Measurements from ENCODE around the gene RWDD4. TPM values are rescaled to one million over a fixed set of nuclear protein-coding genes. Genes with fewer than 3 reads are reported as not detected.
"Not testable (repeated sequence)": the region's sequence is repeated elsewhere in the genome, so short reads cannot be mapped to it uniquely, and the experiment has no call there.

The RWDD4 gene
- total RNA-seq, 1 experiment from 2014 or later, result 32.3 TPM

DNA sequence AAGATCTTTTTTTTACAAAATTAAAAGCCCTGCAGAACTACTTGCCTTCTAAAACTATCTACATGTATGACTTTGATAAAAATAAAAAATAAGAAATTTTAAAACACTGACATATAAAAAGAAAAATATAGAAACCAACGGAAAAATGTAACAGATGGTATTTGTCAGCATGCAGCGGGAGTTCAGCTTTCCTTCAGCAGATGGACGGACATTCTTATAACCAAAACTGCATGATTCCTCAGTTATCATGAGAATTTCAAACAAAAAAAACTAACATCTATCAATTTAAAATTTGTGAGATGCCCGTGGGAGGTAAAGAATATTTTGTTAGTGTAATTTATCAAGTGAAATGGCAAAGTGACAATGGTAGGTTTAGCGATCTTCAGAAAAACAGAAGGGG, 23.2 kb downstream of the RWDD4 start:
- DNase-seq (ENCODE audit: low spot score), result no peak

DNA sequence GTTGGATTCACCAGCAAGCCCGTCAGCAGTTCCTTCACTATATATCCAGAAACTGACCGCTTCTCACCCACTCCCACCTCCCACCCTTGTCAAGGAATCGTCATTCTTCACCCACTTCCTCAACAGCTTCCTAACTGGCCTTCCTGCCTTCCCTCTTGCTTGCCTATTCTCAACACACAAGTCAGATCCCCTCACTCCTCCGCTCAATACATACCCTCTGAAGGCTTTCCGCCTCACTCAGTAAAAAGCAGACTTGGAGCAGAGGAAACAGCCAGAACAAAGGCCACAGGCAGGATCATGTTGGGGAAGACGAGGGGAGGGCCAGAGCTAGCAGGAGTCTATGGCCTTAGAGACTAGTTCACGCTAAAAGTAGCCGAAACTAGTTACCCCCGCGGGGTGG, 23.7 kb downstream of the RWDD4 start:
- no peak for DNase-seq (ENCODE audit: low spot score)

DNA sequence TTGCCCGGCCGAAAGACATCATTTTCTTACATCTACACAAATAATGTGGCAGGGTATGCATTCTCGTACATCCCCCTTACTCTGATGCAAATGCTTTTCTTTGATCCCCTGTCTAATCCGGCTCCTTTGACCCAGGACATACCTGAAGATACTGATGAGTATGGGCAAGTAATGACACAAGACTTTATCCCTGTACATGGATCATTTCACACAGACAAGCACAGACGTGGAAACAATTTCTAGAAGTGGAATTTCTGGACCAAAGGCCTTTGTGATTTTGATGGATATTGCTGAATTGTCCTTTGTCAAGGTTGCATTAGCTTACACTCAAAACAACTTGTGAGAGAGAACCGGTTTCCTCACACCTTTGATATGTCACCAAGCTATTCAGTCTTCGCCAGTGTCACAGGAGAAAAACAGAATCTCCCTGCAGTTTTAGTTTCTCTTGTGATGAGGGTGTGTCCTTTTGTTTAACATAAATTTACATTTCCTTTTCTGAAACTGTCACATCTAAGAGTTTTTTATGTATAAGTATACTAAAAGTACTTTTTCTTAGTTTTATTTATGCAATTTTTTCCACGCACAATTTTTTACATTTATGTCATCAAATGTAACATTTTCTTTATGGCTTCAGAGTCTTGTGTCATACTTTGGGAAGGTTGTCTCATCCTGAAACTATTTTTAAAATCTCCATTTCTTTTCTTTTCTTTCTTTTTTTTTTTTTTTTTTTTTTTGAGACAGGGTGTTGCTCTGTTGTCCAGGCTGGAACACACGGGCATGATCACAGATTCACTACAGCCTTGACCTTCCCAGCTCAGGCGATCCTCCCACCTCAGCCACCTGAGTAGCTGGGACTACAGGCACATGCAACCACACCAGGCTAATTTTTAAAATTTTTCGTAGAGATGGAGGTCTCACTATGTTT, 25.2 kb downstream of the RWDD4 start:
- no peak for DNase-seq (ENCODE audit: low spot score)

DNA sequence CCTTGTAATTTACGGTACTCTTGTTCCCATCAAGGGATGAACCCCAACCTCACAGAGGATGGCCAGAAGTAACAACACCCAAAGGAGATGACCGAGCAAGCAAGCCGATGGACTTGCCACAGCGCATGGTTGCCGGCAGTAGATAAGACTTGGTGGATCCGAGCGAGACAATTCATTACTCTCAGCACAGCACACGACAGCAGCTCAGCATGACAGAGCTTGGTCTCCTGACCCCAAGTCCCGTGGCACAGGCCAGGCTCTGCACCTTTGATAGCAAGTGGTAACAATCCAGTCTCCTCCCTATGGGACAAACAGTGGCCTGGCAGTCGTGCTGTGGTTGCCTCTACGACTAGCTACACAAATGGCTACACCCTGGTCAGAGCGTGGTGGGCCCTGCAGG, 26.3 kb downstream of the RWDD4 start:
- DNase-seq (ENCODE audit: low spot score), result no peak

DNA sequence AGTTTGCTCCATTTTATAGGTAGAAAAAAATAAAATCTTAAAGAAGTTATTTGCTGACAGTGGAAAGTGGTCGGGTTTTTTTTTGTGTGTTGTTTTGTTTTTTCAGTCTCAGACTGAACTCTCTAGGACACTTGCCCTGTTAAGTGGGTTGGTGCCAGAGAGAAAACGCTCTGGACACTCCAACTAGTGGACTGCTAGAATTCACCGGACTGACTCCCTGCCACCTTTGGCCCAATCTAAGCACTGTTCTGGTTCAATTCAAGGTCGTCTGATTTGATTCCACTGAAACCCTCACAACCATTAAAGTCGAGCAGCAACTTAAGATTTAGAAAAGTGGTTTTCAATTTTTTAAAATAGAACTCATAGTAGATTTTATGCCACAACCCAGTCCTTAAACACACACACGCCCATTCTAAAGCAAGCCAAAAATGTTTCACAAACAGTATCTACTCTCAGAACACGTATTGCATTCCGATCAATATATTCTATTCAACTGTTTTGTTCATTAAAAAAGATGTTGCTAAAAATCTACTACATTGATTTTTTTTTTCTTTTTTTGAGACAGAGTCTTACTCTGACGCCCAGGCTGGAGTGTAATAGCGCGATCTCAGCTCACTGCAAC, 27.3 kb downstream of the RWDD4 start:
- no peak for DNase-seq (ENCODE audit: low spot score)

DNA sequence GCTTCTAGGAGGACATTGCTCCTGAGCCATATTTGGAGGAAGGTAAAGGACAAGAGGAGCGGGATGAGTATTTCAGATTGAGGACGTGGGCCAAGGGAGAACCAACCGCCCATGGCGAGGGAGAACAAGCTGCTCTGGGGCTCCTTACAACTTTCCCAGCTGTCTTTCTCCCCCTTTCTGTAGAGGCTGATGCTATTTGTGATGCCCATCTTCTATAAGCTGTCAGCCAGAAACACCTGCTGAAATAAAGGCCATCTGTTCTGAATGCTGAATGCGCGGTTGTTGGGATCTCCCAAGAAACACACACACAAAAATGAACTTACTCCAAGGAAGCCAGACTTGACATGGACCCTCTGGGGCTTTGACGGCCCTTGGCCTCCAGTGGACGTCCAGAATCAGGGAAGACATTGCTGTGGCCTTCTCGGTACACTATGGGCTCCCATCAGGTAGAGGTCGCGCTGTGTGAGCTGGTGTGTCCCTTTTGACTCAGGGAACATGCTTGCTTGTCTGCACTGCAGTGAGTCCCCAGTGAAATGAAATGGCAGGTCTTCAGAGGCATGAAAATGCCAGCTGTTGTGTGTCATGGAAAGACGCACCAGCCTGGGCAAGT, 30.9 kb downstream of the RWDD4 start:
- DNase-seq (ENCODE audit: low spot score), result no peak

DNA sequence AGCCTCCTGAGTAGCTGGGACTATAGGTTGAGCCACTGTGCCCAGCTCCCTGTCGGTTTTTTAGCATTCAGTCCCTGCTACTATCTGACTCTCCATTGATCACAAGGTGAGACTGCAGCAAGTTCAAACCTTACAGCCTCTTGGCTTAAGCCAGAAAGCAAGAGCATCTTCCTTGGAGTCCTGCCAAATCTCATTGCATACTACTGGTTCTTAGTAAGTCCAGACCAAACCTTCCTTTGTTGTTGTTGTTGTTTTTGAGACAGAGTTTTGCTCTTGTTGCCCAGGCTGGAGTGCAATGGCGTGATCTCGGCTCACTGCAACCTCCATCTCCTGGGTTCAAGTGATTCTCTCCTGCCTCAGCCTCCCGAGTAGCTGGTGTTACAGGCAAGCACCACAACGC, 31.7 kb downstream of the RWDD4 start:
- not testable (repeated sequence) for DNase-seq (ENCODE audit: low spot score)

DNA sequence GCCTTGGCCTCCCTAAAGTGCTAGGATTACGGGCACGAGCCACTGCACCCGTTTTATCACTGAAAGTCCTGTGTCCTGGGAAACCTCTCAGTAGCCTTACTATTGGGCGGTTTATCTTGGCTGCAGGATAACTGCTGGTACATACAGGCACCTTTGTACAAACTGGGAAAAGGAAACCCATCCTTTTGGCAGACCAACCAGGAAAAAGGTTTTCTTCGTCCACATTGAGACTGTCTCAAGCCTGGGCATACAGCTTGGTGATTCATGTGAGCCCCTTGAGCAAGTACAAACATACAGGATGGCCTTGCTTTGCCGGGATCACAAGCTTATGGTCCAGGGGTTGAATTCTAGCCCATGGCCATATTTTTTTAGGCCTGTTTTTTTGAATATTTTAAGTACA, 32.8 kb downstream of the RWDD4 start:
- DNase-seq (ENCODE audit: low spot score), result no peak

DNA sequence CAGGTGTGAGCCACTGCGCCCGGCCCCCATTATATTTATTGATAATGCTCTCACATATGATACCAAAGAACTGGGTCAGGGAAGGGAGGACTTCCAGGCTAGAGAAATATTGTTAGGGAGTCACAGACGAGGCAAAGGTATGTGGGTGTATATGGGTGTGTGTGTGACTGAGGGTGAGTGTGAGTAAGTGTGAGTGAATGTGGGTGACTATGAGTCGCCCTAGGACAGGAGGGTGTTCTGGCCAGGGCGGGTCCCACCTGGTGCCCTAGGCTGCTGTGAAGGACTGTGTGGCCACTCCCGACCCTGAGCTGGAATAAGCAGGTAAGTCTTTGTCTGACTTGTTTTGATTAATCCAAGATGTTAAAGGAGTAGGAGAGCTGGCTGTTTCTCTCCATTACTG, 34.4 kb downstream of the RWDD4 start:
- no peak for DNase-seq (ENCODE audit: low spot score)

DNA sequence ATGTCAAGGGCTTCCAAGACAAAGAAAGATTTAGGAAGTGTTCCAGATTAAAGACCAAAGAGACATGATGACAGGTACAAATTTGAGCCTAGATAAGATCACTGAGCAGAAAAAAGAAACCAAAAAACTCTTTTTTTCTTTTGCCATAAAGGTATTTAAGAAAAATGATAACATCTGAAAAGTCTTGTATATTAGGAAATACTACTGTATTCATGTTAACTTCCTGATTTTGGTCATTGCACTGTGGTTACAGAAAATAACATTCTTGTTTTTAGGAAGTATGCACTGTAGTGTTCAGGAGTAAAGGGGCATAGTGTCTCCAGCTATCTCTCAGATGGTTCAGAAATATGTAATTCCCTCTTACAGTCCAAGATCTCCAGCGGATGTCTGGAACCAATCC, 37.1 kb downstream of the RWDD4 start:
- DNase-seq (ENCODE audit: low spot score), result no peak

DNA sequence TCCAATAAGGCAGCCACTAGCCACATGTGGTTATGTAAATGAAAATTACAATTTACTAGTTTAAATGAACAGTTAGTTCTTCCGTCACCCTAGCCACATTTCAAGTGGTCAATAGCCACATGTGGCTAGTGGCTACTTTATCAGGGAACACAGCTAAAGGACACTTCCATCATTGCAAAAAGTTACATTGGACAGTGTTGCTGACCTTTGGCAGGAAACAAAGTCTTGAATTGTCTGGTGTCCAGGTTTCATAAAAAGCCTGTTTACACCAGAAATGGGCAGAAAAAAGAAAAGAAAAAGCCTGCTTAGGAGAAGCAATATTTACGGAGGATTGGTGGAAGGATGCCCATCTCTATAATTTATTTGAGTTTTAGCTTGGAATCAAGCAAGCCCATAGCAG, 38.6 kb downstream of the RWDD4 start:
- no peak for DNase-seq (ENCODE audit: low spot score)

DNA sequence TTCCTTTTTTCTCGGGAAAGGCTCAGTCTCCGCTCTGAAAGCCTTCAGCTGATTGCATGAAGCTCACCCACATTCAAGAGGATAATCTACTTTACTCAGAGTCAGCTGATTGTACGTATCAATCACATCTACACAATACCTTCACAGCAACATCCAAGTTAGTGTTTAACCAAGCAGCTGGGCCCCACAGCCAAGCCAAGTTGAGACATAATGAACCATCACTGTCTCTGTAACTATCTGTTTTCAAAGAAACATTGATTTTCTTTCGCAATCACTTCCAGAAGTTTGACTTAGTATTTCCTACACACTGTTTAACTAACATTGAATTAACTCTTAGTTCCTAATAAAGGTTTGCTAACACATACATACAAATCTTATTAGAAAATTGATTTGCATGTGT, 40.3 kb downstream of the RWDD4 start:
- no peak for DNase-seq (ENCODE audit: low spot score)

DNA sequence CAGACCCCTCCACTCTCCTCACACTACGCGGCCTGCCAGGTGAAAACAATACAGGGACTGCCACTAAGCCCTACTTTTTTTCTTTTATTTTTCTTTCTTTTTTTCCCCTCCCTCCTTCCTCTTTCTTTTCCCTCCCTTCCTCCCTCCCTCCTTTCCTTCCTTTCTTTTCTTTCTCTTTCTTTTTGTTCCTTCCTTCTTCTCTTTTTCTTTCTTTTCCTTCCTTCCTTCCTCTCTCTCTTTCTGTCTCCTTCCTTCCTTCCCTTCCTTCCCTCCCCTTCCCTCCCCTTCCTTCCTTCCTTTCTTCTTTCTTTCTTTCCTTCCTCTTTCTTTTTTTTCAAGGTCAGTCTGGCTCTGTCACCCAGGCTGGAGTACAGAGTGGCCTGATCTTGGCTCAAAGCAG, 41.9 kb downstream of the RWDD4 start:
- no peak for DNase-seq (ENCODE audit: low spot score)

DNA sequence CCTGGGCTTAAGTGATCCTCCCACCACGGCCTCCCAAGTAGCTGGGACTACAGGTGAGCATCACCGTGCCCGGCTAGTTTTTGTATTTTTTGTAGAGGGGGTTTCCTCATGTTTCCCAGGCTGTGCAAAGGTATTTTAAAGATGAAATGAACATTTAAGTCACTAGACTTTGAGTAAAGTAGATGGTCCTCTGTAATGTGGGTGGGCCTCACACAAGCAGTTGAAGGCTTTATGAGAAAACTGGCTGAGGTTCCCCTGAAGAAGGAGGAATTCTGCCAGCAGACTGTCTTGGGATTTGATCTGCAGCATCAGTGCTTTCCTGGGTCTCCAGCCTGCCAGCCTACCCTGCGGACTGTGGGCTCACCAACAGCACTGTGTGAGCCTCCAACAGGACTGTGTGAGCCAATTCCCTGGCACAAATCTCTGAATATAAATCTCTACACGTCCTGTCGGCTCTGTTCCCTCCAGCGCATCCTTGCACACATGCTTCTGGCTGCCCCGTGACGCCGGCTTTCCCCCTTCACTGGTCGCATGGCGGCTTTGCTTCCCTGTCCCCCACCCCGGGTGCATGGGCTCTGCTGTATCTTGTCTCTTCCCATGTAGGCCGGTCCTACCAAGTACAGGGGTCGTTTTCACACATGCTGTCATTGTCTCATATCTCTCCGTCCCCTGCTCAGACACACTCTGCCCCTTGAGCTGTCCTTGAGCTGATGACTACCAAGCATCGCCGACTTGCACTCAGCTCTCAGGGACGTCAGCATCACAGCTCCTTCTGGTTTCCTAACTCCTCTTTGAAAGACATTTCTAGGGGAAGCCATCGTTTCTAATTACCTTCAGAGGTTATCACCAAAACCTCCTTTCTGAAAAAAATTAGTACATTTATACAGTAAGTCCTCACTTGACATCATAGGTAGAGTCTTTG, 46.4 kb downstream of the RWDD4 start:
- DNase-seq (ENCODE audit: low spot score), result no peak

DNA sequence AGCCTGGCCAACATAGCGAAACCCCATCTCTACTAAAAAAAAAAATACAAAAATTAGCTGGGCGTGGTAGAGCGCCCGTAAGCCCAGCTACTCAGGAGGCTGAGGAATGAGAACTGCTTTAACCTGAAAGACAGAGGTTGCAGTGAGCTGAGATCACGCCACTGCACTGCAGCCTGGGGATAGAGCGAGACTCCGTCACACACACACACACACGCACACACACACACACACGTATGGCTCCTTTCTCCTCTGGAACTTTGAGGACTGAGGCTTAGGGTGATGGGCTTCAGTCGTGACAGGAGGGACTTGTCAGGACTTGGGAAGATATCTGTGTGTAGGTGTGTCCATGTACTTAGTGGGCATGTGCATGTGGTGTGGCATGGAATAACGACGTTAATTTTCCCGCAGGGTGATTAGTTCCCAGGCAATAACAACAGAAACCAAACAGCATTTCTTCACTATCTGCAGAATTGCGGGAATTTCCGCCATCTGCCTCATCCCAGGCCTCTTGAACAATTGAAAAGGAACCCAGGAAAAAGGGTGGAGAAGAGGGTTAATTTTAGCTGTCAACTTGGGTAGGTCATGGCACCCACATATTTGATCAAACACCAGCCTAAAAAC, 47.7 kb downstream of the RWDD4 start:
- no peak for DNase-seq (ENCODE audit: low spot score)

DNA sequence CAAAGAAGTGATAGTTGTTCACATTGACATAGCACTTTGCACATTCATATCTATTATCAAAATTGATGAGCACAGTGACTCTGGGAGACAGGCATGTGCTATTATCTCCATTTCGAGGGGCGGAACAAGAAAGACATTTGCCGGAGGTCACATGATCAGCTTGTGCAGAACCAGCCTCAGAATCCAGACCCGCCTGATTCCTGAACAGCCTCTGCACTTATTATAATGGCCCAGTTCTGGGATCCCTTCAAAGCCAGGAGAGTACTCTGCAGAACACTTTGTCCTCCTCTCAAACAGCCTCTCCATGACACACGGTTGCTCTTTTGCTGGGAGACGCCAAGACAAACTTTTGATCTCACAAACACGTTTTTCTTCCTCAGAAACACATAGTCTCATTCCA, 48.4 kb downstream of the RWDD4 start:
- DNase-seq (ENCODE audit: low spot score), result no peak

DNA sequence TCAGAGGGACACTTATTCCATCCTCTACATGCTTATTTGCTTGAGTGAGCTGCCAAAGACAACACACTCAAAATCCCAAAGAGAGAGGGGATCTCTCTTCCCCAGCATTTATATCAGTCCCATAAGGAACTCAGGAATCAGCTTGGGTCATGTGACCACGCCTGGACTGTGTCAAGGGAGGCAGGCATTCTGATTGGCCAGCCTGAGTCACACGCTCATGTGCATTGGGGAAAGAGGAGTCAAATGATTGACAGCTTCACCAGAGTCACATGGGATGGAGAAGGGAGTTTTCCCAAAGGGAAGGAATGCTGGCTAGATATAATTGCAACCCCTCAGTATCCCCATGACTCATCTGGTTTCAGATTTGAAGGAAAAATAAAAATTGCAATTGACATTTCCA, 49.0 kb downstream of the RWDD4 start:
- peak; percentile 21 for DNase-seq (ENCODE audit: low spot score)

DNA sequence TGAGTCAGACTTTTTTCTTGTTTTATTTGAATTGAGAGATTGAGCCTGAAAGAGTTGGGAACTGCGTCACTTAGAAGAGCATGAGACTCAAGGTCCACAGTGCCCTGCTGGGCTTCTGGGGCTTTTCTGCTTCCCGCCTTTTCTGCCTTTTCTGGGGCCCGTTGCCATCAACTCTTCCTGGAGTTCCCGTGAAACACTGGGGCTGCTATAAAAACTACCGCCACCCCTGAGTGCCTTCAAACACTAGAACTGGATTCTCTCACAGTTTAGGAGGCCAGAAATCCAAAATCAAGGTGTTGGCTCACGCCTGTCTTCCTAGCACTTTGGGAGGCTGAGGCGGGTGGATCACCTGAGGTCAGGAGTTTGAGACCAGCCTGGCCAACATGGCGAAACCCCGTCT, 49.8 kb downstream of the RWDD4 start:
- DNase-seq (ENCODE audit: low spot score), result no peak

DNA sequence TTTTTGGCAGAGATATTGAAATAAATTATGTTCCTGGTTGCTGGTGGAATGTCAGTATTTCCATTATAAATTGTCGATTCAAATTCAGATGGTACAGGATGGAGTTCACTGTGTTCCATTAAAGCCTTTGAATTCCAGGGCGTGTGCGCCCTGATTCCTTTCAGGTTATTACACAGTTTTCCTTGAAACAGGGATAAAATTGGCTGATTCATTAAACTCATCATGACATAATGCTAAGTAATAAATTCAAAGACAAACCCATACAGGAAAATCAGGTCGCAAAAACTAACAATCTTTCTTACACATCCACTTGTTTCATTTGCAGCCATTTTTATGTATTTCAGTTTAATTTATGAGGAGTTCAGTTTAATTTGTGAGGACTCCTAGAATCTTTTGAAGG, 51.1 kb downstream of the RWDD4 start:
- DNase-seq (ENCODE audit: low spot score), result no peak

DNA sequence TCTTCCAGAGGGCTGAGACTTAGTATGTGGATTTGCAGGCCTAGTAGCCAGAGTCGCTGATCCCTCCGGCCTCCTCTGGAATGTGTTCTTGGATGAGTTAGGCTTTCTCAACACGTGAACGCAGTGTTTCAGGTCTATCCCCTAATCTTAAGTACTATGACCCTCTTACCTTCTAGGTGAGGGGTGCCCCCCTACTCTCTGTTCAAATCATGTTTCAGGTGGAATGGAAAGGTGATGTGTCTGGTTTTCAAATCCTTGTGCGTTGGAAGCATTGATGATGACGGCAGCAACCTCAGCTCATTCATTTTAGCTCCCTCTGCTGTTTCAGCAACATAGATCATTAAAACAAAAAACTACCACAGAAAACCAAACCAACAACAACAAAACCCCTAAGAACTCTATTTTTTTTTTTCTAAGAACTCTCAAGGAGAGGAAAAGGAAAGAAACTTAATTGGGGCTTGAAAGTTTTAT, 56.4 kb downstream of the RWDD4 start:
- no peak for DNase-seq (ENCODE audit: low spot score)

DNA sequence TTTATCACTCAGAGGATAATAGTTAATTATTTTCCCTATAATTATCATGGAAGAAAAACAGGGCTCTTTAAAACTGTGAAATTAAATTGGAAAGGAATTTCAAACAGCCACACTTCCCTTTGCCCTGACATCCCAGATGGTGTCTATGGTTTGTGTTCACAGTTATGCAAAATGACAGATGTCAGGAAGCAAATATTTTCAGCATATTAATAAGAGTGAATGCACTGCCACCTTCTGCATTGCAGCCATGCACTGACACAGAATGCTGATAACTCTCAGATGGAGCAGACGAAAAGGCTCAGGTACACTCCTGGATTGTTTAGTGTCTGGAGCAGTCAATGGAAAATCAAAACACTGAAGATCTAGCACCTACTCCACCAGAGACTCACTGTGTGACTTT, 57.6 kb downstream of the RWDD4 start:
- DNase-seq (ENCODE audit: low spot score), result no peak

Data from H4 (cell line).